DND-41 (cell line): ENCODE data around the gene MELTF.

Source experiments
- ATAC-seq: fragments of 200-7000 bp; cut with Tn5 transposase; 3 replicates; pipeline ENCODE4 v1.9.1; 2021; ENCODE audit warnings: low read depth; ENCODE audit not compliant: insufficient read depth
- DNase-seq: peaks from one replicate; pipeline ENCODE4 v3.0.0-alpha.2; 2020
- H2AFZ ChIP-seq: 2 replicates; pipeline ENCODE4 v1.6.0; 2012; ENCODE audit warnings: low read depth, low read length
- H3K27ac ChIP-seq: 2 replicates; pipeline ENCODE4 v1.5.1; 2012; ENCODE audit warnings: low read length, inconsistent platforms
- H3K27me3 ChIP-seq: fragments of 200-600 bp; sonication (generic); 2 replicates; pipeline ENCODE4 v1.6.0; 2012; ENCODE audit warnings: low read length, mild to moderate bottlenecking, inconsistent platforms; ENCODE audit not compliant: insufficient read depth, poor library complexity
- H3K36me3 ChIP-seq: 2 replicates; pipeline ENCODE4 v1.5.1; 2012; ENCODE audit warnings: low read length, inconsistent platforms; ENCODE audit not compliant: insufficient read depth
- H3K4me1 ChIP-seq: 2 replicates; pipeline ENCODE4 v1.5.1; 2012; ENCODE audit warnings: mild to moderate bottlenecking, low read length; ENCODE audit not compliant: insufficient read depth
- H3K4me2 ChIP-seq: 2 replicates; pipeline ENCODE4 v1.6.0; 2012; ENCODE audit warnings: mild to moderate bottlenecking, moderate library complexity, low read length, inconsistent platforms; ENCODE audit not compliant: insufficient read depth
- H3K4me3 ChIP-seq, 2 experiments: fragments of 200-600 bp in 1 of 2; shearing (Covaris generic) in 1 of 2; 2 replicates each; pipeline ENCODE4 v1.5.1; 2012 to 2016; ENCODE audit warnings: inconsistent platforms in 2 of 2, low read length in 2 of 2, mild to moderate bottlenecking in 2 of 2, low read depth in 1 of 2, moderate library complexity in 1 of 2
- H3K79me2 ChIP-seq: 2 replicates; pipeline ENCODE4 v1.6.0; 2012; ENCODE audit warnings: low read length, inconsistent platforms; ENCODE audit not compliant: insufficient read depth
- H3K9ac ChIP-seq: 2 replicates; pipeline ENCODE4 v1.6.0; 2012; ENCODE audit warnings: low read depth, mild to moderate bottlenecking, inconsistent platforms, low read length, moderate library complexity
- H3K9me3 ChIP-seq: 2 replicates; pipeline ENCODE4 v1.5.1; 2012; ENCODE audit warnings: low read length, moderate library complexity, mild to moderate bottlenecking, inconsistent platforms; ENCODE audit not compliant: insufficient read depth, severe bottlenecking
- H4K20me1 ChIP-seq: 2 replicates; pipeline ENCODE4 v1.6.0; 2012; ENCODE audit warnings: low read length; ENCODE audit not compliant: insufficient read depth
- EZH2 ChIP-seq: IDR thresholded peaks from 3 replicates; pipeline ENCODE4 v1.6.1; 2012; ENCODE audit warnings: borderline replicate concordance, low read depth, mild to moderate bottlenecking, moderate library complexity, low read length, inconsistent platforms; ENCODE audit not compliant: severe bottlenecking
- TF ChIP-seq, protein P1 (sequence below): IDR thresholded peaks from 2 replicates; pipeline ENCODE4 v1.5.1; 2012; ENCODE audit warnings: borderline replicate concordance, low read length, moderate library complexity, mild to moderate bottlenecking; ENCODE audit not compliant: poor library complexity, severe bottlenecking; ENCODE audit errors: extremely low read depth

MELTF gene

DNA sequence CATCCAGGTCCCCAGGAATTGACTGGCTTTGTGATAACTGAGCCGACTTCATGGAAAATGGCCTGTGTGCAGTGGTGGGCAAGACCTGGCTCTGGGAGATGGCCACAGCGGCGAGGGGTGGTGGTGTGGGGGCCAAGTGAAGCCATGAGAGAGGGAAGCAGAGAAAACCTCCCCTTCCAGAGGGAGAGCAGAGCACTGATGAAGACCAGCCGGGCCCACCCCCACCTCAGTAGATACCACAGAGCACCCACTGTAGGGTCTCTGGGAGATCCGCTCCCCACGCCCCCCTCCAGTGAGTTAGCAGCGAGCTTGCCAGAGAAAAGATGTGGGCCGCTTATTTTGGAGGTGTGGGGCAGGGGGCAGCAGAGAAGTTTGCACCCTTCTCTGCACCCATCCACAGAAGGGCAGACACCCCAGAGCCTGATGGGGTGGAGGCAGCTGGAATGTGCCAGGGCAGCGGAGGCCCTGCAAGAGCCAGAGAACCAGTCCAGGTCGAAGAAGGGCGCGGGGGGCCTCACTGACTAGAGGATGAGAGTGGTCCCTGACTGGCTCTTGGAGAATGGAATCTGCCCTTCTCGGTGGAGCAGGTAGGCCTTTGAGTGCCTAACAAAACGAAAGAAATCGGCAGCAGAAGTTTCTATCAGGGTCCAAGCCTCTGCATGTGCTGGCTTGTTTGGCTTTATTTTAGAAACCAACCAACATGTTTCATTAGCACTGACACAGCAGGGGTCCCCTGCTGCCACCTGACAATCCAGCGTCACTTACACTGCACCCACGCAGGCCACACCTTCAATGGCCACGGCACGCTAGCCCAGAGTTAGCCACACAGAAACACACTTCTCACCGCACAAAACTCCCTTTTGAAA is 28.3 kb downstream of the MELTF start:
- no peaks in the 10 kb centered on the region for H3K27me3 ChIP-seq
- DNase-seq (no peak), ATAC-seq (no peak)
- peaks cover 12% of the 10 kb centered on the region for H3K4me1 ChIP-seq
- no peak overlapping the region for H2AFZ ChIP-seq
- H3K9ac ChIP-seq = no peak overlapping the region
- no peak overlapping the region for H3K4me2 ChIP-seq
- H3K36me3 ChIP-seq = no peaks in the 10 kb centered on the region
- no peaks in the 10 kb centered on the region for H3K9me3 ChIP-seq
- no peak overlapping the region for H3K4me3 ChIP-seq
- no peaks in the 10 kb centered on the region for H4K20me1 ChIP-seq
- TF ChIP-seq, protein P1, sequence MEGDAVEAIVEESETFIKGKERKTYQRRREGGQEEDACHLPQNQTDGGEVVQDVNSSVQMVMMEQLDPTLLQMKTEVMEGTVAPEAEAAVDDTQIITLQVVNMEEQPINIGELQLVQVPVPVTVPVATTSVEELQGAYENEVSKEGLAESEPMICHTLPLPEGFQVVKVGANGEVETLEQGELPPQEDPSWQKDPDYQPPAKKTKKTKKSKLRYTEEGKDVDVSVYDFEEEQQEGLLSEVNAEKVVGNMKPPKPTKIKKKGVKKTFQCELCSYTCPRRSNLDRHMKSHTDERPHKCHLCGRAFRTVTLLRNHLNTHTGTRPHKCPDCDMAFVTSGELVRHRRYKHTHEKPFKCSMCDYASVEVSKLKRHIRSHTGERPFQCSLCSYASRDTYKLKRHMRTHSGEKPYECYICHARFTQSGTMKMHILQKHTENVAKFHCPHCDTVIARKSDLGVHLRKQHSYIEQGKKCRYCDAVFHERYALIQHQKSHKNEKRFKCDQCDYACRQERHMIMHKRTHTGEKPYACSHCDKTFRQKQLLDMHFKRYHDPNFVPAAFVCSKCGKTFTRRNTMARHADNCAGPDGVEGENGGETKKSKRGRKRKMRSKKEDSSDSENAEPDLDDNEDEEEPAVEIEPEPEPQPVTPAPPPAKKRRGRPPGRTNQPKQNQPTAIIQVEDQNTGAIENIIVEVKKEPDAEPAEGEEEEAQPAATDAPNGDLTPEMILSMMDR = no peak
- no peak for TF ChIP-seq EZH2
- no peak overlapping the region for H3K27ac ChIP-seq
- no peaks in the 10 kb centered on the region for H3K79me2 ChIP-seq

GRCh38 chr3:197000211-197000610 is 29.4 kb downstream of the MELTF start:
- ATAC-seq = no peak
- H3K4me1 ChIP-seq = peaks cover 12% of the 10 kb centered on the region
- no peaks in the 10 kb centered on the region for H3K79me2 ChIP-seq
- H4K20me1 ChIP-seq = no peaks in the 10 kb centered on the region
- no peaks in the 10 kb centered on the region for H3K9me3 ChIP-seq
- no peak overlapping the region for H3K9ac ChIP-seq
- no peak overlapping the region for H3K4me3 ChIP-seq
- H3K27me3 ChIP-seq = no peaks in the 10 kb centered on the region
- H3K36me3 ChIP-seq = no peaks in the 10 kb centered on the region
- H2AFZ ChIP-seq = no peak overlapping the region
- no peak for DNase-seq
- H3K4me2 ChIP-seq = no peak overlapping the region
- TF ChIP-seq, protein P1 = no peak
- TF ChIP-seq EZH2 = no peak
- H3K27ac ChIP-seq = no peak overlapping the region

- Histone ChIP-seq H3K4me1 (peaks cover 8% of the 10 kb centered on the region), H4K20me1 (no peaks in the 10 kb centered on the region), H3K9ac (no peak overlapping the region), H3K4me2 (no peak overlapping the region), H2AFZ (no peak overlapping the region), H3K9me3 (no peaks in the 10 kb centered on the region), H3K4me3 (no peak overlapping the region), H3K36me3 (no peaks in the 10 kb centered on the region), H3K27ac (no peak overlapping the region), H3K79me2 (no peaks in the 10 kb centered on the region), H3K27me3 (no peaks in the 10 kb centered on the region)
- DNase-seq (no peak), ATAC-seq (no peak)
- TF ChIP-seq EZH2 = no peak
- TF ChIP-seq, protein P1 = no peak
These were observed 30.5 kb downstream of the MELTF start for GRCh38 chr3:196998966-196999760.
